Motor neuron (in vitro differentiated cells): ENCODE data around the gene PHF2. TPM values are rescaled to one million over a fixed set of nuclear protein-coding genes. Genes with fewer than 3 reads are reported as not detected.

Experiments used
- ATAC-seq, 8 experiments: fragments of 200-7000 bp; cut with Tn5 transposase; replicated peaks in 6 of 8; 2 replicates each; pipeline ENCODE4 v1.8.0; 2021; ENCODE audit warnings: mild to moderate bottlenecking in 8 of 8, moderate library complexity in 8 of 8
- H3K27ac ChIP-seq, 2 donors: fragments of 250-450 bp; sonication (Bioruptor Pico); 2 replicates each; pipeline ENCODE4 v1.9.0; 2021; ENCODE audit warnings: antibody characterized with exemption in 2 of 2, mild to moderate bottlenecking in 2 of 2, moderate library complexity in 1 of 2
- H3K4me1 ChIP-seq, 2 donors: fragments of 250-450 bp; sonication (Bioruptor Pico); replicated peaks in 1 of 2; 2 replicates each; pipeline ENCODE4 v1.6.1; 2021; ENCODE audit warnings: antibody characterized with exemption in 2 of 2, mild to moderate bottlenecking in 2 of 2, moderate library complexity in 1 of 2
- H3K4me3 ChIP-seq, 5 donors: fragments of 250-450 bp; sonication (Bioruptor Pico); 2 replicates each; pipeline ENCODE4 v1.9.0; 2021; ENCODE audit warnings: antibody characterized with exemption in 5 of 5, mild to moderate bottlenecking in 5 of 5, moderate library complexity in 4 of 5
- WGBS, 10 experiments: fragments of 450-650 bp; shearing (Covaris generic); methylation state at CpG; one replicate each; pipeline ENCODE4 v1.0.0; 2022; 5-methylcytosine and 5-hydroxymethylcytosine counted together
- in situ Hi-C, 9 experiments: fragments of 400-800 bp; cut with MboI; loops; one replicate each; pipeline ENCODE4 v1.15.0; 2021; ENCODE audit warnings: low sequenced_read_pairs in 9 of 9, low pct_unique_long_range_greater_than_20kb in 2 of 9; ENCODE audit not compliant: unreplicated experiment in 9 of 9
- total RNA-seq, 8 experiments: library from RNA; unstranded; fragments of 300-600 nt; gene quantifications; 2 replicates each; pipeline versions ENCODE4 v1.2.3 to v1.2.4, GENCODE V29; 2022

Gene PHF2
- total RNA-seq, 8 experiments from 2014 or later = 11.5 to 29.9 (median 26.6) TPM

DNA sequence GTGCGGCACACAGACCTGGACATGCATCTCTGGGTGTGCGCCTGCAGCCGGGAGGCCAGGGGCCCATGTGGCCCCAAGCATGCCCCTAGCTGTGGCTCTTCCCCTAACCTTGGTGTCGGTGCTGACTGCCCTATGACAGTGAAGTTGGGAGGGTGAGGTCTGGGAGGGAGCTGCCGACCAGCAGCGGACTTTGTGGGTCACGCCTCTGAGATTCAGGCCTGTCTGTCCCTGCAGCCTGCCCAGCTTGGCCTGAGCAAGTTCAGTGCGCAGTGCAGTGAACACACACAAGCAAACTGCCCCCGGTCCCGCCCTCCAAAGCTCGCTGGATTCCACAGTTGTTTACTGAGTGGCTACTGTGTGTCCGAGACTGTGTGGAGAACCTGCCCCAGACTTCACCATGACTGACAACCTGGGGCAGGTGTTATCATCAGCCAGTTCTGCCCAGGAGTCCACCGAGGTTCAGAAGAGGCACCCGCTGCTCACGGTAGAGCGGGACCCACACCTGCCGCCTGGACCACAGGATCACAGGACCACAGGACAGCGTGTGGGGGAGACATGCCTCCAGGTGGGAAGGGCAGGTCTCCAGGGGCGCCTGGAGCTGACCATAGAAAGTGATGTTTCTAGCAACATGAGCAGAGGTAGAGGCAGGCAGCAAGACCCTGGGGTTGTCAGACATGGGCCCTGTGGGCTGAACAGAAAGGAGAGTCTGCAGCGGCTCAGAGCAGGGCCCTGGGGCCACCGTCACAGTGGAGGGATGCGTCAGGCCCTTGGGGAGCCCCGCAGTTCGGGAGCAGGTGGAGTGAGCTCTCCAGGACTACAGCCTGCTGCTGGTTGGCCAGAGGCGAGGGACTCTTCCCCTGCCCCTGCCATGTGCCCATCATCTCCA, 105.1 kb downstream of the PHF2 start:
- ATAC-seq = peak in 6 of 8 experiments; percentile 16 to 42 (median 24)
- Histone ChIP-seq H3K27ac (no peak overlapping the region), H3K4me3 (no peak overlapping the region), H3K4me1 (no peaks in the 10 kb centered on the region)
- in situ Hi-C loops = loop anchor here in 6 of 9 experiments (10.0 to 25.0 kb wide), 4 partner anchors 273 to 531 kb away; partner anchors contain the start of gene BARX1 (in 5 of the 6)
- WGBS, 10 experiments = 20 to 86% (median 40%) methylated on average over 1 to 6 of the region's 25 CpGs; no CpG with 5 or more reads in 6 of the 10 experiments

DNA sequence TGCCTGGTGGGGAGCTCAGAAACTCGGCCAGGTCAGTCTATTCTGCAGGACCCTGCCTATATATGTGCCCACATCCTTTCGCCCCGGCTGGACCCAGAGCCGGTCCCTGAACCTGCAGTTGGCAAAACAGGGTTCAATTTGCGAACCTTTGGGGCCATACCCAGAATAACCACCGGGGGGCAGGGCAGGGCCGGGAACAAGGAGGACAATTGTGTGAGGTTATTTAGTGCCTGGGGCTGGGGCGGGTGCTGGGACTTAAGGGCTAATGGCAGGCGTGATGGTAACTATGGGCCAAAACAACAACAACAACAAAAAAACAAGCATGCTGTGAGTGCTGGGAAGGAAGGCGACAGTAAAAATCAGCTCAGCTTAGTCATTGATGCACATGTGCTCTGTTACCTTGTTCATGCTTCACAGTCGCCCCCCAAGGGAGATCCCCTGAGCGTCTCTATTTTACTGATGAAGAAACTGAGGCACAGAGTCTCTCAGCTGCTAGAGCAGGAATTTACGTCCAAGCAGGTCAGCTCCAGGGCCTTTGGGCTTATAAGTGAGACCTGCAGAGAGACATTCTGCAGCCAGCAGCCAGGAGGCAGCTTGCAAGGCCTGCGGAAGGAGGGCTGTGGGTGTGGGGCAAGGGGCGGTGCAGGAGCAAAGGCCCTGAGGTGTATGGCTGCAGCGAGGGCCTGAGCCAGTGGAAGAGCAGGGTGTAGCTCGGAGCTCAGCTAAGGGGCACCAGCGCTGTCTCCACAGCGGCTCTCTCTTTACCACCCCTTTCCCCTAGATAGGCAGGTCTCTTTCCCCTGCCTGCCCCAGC, 106.0 kb downstream of the PHF2 start:
- no peak overlapping the region for H3K27ac ChIP-seq
- 0 to 75% (median 37%) methylated on average over 1 to 6 of the region's 19 CpGs; no CpG with 5 or more reads in 5 of the 10 experiments for WGBS, 10 experiments
- in situ Hi-C loops = loop anchor here in 6 of 9 experiments (10.0 to 25.0 kb wide), 4 partner anchors 272 to 530 kb away; partner anchors contain the start of gene BARX1 (in 5 of the 6)
- H3K4me3 ChIP-seq = no peak overlapping the region
- ATAC-seq = peak; percentile 46 to 93 (median 69)
- no peaks in the 10 kb centered on the region for H3K4me1 ChIP-seq

DNA sequence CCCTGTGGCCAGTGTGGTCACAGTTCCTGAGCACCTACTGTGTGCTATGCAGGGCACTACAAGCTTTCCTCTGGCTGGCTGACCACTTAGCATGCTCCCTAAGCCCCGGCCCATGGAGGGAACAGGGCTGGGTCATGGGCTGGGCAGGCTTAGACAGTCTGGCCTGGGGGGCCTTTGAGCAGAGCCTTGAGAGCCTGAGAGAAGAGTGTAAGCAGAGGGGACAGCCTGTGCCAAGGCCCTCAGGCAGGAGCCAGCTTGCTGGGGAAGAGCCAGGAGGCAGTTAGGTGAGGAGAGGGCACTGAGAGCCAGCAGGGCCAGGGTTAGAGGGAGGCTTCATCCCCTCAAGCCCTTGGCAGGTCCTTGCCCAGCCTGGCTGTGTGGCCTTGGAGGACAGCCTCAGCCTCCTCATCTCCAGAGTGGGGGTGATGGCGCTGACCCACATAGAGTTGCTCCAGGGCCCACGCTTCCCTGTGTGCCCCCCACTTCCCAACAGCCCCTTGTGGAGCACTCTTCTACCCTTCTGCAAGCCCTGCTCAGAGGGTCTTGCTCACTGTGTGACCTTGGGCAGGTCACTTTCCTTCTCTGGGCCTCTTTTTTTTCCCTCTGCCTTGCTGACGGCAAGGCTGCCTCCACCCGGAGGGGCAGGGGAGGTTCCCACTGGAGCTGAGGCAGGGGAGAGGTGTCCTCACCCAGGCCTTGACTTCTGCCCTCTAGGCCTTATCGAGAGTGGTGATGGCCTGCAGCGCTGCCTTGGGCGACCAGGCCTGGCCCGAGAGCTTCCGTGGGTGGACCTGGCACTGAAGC, 107.1 kb downstream of the PHF2 start:
- ATAC-seq = no peak
- H3K4me3 ChIP-seq = no peak overlapping the region
- in situ Hi-C loops = loop anchor here in 6 of 9 experiments (10.0 to 25.0 kb wide), 4 partner anchors 271 to 529 kb away; partner anchors contain the start of gene BARX1 (in 5 of the 6)
- no peak overlapping the region for H3K27ac ChIP-seq
- 36 to 100% (median 91%) methylated on average over 1 to 6 of the region's 10 CpGs; no CpG with 5 or more reads in 4 of the 10 experiments for WGBS, 10 experiments
- no peaks in the 10 kb centered on the region for H3K4me1 ChIP-seq

DNA sequence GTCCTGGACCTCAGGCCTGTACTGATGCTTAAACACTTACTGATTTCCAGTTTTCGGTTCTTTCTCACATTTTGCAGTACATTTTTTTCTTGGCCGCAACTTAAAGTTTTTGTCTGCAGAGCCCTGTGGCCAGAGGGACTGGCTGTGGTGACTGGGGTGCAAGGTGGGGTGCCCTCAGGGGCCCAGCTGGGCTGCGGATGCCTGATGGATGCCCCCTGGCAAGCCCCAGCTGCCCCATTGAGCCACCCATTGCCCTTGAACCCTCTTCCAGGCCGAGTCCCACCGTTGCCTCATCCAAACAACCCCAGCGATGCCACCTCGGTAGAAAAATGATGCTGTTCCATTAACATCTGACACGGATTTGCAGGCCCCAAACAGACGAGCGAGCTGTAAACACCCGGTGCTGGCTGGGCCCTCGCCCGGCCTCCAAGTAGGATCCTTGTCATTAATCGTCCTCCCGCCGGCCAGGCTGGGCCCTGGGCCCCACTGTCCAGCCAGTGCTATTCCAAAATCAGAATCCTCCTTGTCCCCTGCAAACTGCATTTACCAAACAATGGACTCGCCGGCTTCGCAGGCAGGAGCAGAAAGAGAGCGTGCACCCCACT, 107.9 kb downstream of the PHF2 start:
- Histone ChIP-seq H3K27ac (no peak overlapping the region), H3K4me1 (no peaks in the 10 kb centered on the region), H3K4me3 (no peak overlapping the region)
- 67 to 100% (median 78%) methylated on average over 1 to 11 of the region's 20 CpGs; no CpG with 5 or more reads in 4 of the 10 experiments for WGBS, 10 experiments
- ATAC-seq = no peak
- in situ Hi-C loops = loop anchor here in 6 of 9 experiments (10.0 to 25.0 kb wide), 4 partner anchors 271 to 528 kb away; partner anchors contain the start of gene BARX1 (in 5 of the 6)

DNA sequence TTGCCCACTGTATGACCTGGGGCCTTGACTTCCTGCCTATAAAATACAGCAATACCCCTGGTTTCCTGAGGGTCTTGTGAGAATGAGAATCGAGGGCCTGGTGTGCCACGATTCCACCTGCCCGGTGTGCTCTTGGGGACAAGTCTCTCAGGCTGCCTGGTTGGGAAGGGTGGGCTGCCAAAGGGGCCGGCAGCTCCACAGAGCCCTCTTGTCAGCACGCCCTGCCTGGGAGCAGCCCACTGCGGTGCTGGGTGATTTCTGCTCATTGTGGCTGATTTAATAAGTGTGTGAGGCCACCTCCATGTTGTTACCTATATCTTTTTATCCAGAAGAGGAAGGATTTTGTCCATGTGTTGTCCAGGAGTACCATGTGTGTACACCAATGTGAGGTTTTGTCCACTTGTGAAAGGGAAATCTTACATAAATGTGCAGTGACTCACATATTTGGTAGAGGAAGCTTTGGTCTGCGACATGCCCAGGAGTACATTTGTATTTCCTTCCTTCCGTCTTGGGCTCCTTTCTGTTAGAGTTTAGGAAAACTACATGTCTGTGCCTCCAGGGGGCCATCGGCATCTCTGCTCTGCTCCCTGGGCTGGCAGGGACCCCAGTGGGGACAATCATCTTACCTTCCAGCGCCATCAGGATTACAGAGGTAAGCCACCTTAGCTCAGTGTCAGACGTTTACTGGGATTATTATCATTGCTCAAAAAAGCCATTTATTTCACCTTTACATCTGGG, 108.6 kb downstream of the PHF2 start:
- in situ Hi-C loops = loop anchor here in 6 of 9 experiments (10.0 to 25.0 kb wide), 4 partner anchors 270 to 527 kb away; partner anchors contain the start of gene BARX1 (in 5 of the 6)
- ATAC-seq = no peak
- WGBS, 10 experiments = 0 to 83% (median 64%) methylated on average over 1 to 5 of the region's 11 CpGs; no CpG with 5 or more reads in 2 of the 10 experiments
- Histone ChIP-seq H3K4me1 (no peaks in the 10 kb centered on the region), H3K27ac (no peak overlapping the region), H3K4me3 (no peak overlapping the region)

DNA sequence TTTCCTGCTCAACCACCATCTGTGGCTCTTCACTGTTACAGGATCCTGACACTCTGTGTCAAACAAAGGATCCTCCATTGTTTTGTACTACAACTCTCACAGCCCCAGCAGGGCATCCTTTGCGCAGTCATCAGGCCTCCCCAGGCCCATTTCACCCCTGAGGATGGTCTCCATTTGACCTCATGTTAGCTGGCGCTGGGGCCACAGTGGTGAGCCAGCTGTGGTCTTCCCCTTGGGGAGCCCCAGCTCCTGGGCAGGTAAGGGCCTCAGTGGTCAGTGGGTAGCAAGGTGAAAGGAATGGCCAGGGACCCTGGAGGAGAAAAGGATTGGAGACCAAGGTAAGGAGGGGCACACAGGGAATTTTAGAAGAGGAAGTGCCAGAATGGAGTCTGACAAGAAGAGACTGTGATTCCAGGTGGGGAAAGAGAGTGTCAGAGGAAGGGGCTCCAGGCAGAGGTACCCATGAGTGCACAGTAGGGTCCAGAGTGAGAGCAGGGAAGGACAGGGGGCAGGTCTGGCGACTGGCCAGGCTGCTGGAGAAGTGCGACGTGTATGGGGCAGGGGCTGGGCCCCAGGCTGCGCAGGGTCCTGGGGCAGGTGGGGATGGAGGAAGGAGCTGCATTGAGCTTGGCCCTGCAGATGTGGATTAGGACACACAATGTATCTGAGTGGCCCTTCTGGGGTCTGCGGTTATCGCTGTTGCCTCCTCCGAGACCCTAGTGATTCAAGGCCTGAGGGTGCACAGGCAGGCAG, 109.9 kb downstream of the PHF2 start:
- Histone ChIP-seq H3K4me1 (no peaks in the 10 kb centered on the region), H3K4me3 (no peak overlapping the region), H3K27ac (no peak overlapping the region)
- in situ Hi-C loops = loop anchor here in 6 of 9 experiments (10.0 to 25.0 kb wide), 4 partner anchors 268 to 526 kb away; partner anchors contain the start of gene BARX1 (in 5 of the 6)
- ATAC-seq = no peak
- 60 to 100% (median 96%) methylated on average over 1 to 5 of the region's 9 CpGs; no CpG with 5 or more reads in 4 of the 10 experiments for WGBS, 10 experiments

DNA sequence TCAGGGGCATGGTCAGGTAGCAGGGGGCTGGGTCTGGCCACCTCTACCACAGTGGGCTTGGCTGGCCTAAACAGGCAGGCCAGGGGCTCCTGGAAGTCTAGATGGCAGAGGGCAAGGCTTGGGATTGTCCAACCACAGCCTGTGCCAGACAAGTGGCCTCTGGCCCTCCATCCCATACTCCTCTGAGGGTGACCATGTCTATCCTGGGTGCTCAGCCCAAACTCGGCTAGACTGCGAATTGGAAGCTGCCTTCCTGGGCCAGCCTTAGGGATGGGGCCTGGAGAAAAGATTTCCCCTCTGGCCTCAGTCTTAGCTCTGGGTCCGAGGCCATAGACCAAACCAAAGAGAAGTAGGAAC, 110.5 kb downstream of the PHF2 start:
- no peak for ATAC-seq
- WGBS, 10 experiments = 83% methylated on average over 1 of the region's 3 CpGs; no CpG with 5 or more reads in 9 of the 10 experiments
- Histone ChIP-seq H3K4me1 (no peaks in the 10 kb centered on the region), H3K27ac (no peak overlapping the region), H3K4me3 (no peak overlapping the region)
- in situ Hi-C loops = loop anchor here in 6 of 9 experiments (10.0 to 25.0 kb wide), 4 partner anchors 268 to 525 kb away; partner anchors contain the start of gene BARX1 (in 5 of the 6)

GRCh38 chr9:93690618-93691017, 114.2 kb downstream of the PHF2 start:
- in situ Hi-C loops = loop anchor here in 5 of 9 experiments (25.0 kb wide), 2 partner anchors 272 to 522 kb away; partner anchors contain the start of gene BARX1 (in 4 of the 5)
- WGBS, 10 experiments = 32 to 100% (median 90%) methylated on average over 1 of the region's 1 CpG
- no peak overlapping the region for H3K4me3 ChIP-seq
- H3K27ac ChIP-seq = no peak overlapping the region
- H3K4me1 ChIP-seq = no peaks in the 10 kb centered on the region
- ATAC-seq = no peak

- no peak for ATAC-seq
- in situ Hi-C loops = loop anchor here in 5 of 9 experiments (25.0 kb wide), 2 partner anchors 269 to 519 kb away; partner anchors contain the start of gene BARX1 (in 4 of the 5)
- no peak overlapping the region for H3K27ac ChIP-seq
Observed at GRCh38 chr9:93693129-93693528, 116.7 kb downstream of the PHF2 start.

DNA sequence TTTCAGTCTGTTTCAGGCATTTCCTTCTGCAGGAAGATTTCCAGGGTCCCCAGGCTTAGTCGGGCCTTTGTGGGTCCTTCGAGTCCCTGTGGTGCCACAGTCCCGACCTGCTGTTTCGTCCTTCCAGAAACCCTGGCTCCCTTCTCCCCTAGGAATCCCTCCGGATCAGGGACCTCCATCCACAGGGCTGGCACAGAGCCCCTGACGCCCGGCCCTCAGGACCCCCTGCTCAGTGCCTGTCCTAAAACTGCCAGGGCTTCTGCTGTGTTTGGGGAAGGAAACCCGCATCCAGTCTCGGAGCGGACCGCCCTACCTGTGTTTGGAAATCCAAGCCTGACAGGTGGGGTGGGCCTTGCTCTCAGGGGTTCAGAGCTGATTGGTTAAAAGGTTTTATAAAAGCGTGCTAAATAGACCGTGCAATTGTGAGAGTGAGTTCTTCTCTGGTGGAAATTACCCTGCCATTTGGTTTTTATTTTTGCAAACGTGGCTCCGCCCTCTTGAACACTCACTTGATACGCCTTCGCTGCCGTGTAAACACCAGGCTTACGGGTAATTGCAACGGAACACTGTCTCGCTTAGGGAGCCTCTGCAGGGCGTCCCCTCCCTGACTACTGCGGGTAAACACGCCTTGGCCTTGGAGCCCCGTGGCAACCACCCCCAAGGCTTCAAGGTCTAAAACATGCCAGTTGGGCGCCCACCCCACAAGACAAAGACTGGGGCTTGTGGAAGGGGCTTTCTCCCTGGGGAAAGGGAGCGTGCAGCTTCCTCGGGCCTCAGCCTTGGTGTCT, 121.2 kb downstream of the PHF2 start:
- ATAC-seq = peak in 1 of 8 experiments; percentile 81
- in situ Hi-C loops = loop anchor here in 5 of 9 experiments (25.0 kb wide), 2 partner anchors 265 to 515 kb away; partner anchors contain the start of gene BARX1 (in 4 of the 5)
- Histone ChIP-seq H3K27ac (no peak overlapping the region), H3K4me3 (no peak overlapping the region), H3K4me1 (no peaks in the 10 kb centered on the region)
- 45 to 92% (median 71%) methylated on average over 2 to 10 of the region's 28 CpGs; no CpG with 5 or more reads in 3 of the 10 experiments for WGBS, 10 experiments

More at GRCh38 chr9:93693129-93693528, 116.7 kb downstream of the PHF2 start:
- no peaks in the 10 kb centered on the region for H3K4me1 ChIP-seq
- WGBS, 10 experiments = 21 to 100% (median 78%) methylated on average over 1 to 3 of the region's 3 CpGs
- no peak overlapping the region for H3K4me3 ChIP-seq
